DND-41 (cell line): ENCODE results near the gene ALG12.

ENCODE experiments used
- EZH2 ChIP-seq: IDR thresholded peaks from 3 replicates; pipeline ENCODE4 v1.6.1; 2012; ENCODE audit warnings: borderline replicate concordance, low read depth, mild to moderate bottlenecking, moderate library complexity, low read length, inconsistent platforms; ENCODE audit not compliant: severe bottlenecking
- TF ChIP-seq, protein P1 (sequence below): IDR thresholded peaks from 2 replicates; pipeline ENCODE4 v1.5.1; 2012; ENCODE audit warnings: borderline replicate concordance, low read length, moderate library complexity, mild to moderate bottlenecking; ENCODE audit not compliant: poor library complexity, severe bottlenecking; ENCODE audit errors: extremely low read depth

DNA sequence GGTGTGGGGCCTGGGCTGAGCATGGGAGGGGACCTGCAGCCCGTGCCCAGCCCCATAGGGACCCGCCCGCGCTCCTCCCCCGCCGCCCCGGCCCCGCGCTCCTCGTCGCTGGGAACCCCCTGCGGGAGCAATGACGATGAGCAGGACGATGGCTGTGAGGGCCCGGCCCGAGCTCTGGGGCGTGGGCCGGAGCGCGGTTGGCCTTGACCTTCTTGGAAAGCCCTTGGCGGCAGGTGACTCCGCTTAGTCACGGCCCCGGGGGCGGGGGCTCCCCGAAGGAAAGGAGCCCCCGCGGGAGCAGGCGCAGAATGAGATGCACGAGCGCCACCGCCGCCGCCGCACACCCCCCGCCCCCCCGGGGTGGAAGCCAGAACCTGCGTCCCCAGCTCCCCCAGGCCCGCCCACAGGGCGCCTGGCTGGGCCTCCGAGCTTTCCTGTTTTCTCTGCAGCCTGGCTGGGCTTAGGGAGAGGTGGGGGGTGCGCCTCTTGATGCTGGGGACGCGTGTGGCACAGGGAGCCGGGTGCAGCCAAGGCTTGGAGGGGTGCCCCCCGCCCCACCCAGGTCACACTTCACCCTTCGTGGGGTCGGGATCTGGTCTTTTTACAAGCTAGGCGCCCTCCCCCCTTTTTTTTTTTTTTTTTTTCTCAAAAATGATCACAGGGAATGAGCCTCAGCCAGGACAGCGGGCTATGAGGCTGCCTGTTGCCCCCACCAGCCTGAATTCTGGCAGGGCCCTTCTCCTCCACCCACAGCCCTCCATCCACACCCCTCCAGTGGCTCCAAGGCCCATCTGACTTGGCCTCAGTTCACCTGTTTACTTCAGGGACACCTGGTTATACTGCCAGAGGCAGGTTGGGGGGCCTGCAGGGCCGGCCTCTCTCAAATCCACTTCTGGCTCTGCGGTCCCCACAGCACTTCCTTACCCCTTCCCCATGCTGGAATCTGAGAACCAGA, 18.1 kb upstream of the ALG12 start:
- TF ChIP-seq, protein P1, sequence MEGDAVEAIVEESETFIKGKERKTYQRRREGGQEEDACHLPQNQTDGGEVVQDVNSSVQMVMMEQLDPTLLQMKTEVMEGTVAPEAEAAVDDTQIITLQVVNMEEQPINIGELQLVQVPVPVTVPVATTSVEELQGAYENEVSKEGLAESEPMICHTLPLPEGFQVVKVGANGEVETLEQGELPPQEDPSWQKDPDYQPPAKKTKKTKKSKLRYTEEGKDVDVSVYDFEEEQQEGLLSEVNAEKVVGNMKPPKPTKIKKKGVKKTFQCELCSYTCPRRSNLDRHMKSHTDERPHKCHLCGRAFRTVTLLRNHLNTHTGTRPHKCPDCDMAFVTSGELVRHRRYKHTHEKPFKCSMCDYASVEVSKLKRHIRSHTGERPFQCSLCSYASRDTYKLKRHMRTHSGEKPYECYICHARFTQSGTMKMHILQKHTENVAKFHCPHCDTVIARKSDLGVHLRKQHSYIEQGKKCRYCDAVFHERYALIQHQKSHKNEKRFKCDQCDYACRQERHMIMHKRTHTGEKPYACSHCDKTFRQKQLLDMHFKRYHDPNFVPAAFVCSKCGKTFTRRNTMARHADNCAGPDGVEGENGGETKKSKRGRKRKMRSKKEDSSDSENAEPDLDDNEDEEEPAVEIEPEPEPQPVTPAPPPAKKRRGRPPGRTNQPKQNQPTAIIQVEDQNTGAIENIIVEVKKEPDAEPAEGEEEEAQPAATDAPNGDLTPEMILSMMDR: no peak
- TF ChIP-seq EZH2: no peak
